Mucosa of rectum (tissue), 2 donors: ENCODE results near the gene CKM.
"Not testable (repeated sequence)": the region's sequence is repeated elsewhere in the genome, so short reads cannot be mapped to it uniquely, and the experiment has no call there.

Experiments
- H3K27ac ChIP-seq, 2 donors: one replicate each; pipeline ENCODE4 v1.7.0; 2013; ENCODE audit warnings: inconsistent platforms in 2 of 2, low read depth in 2 of 2, low read length in 2 of 2
- H3K27me3 ChIP-seq, 2 donors: one replicate each; pipeline ENCODE4 v1.7.0; 2013; ENCODE audit warnings: low read length in 2 of 2; ENCODE audit not compliant: control insufficient read depth in 2 of 2, insufficient read depth in 2 of 2
- H3K36me3 ChIP-seq, 2 donors: one replicate each; pipeline ENCODE4 v1.7.0; 2013; ENCODE audit warnings: low read length in 2 of 2; ENCODE audit not compliant: control insufficient read depth in 2 of 2, insufficient read depth in 2 of 2
- H3K4me1 ChIP-seq, 2 donors: one replicate each; pipeline ENCODE4 v1.7.0; 2013; ENCODE audit warnings: low read length in 2 of 2, mild to moderate bottlenecking in 1 of 2; ENCODE audit not compliant: control insufficient read depth in 2 of 2, insufficient read depth in 2 of 2
- H3K4me3 ChIP-seq, 2 donors: one replicate each; pipeline ENCODE4 v1.7.0; 2013; ENCODE audit warnings: low read length in 2 of 2
- H3K9ac ChIP-seq, 2 donors: one replicate each; pipeline ENCODE4 v1.7.0; 2013; ENCODE audit warnings: low read length in 2 of 2, low read depth in 1 of 2, mild to moderate bottlenecking in 1 of 2
- H3K9me3 ChIP-seq, 2 donors: one replicate each; pipeline ENCODE4 v1.7.0; 2013; ENCODE audit warnings: low read length in 2 of 2; ENCODE audit not compliant: control insufficient read depth in 2 of 2
- donor health status: healthy.
- donor health status: Normal muscosa, but diverticular disease.

Gene CKM

DNA sequence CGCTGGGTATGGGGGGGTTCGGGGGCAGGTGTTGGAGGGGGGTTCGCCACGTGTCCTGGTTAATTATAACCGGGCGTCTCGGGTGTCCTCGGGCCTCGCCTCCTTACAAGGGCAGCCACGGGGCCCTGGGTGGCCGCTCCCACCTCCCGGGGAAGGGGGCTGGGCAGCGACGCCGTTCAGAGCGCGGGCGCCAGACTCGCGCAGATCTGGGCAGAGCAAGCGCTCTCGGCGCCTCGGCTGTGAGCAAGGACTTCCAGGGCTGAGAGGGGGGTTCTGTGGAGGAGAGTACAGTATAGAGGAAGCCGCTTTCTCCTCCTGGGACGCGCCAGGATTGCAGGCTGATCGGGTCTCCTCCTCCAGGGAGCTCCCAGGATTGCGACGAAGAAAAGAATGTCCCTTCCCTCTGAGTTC is 1.0 kb upstream of the CKM start:
- Histone ChIP-seq H3K27me3 (peaks cover 10 to 18% of the 10 kb centered on the region in 2 donors), H3K4me1 (no peaks in the 10 kb centered on the region), H3K9me3 (no peaks in the 10 kb centered on the region), H3K27ac (no peak overlapping the region), H3K36me3 (no peaks in the 10 kb centered on the region), H3K4me3 (no peak overlapping the region), H3K9ac (no peak overlapping the region)

DNA sequence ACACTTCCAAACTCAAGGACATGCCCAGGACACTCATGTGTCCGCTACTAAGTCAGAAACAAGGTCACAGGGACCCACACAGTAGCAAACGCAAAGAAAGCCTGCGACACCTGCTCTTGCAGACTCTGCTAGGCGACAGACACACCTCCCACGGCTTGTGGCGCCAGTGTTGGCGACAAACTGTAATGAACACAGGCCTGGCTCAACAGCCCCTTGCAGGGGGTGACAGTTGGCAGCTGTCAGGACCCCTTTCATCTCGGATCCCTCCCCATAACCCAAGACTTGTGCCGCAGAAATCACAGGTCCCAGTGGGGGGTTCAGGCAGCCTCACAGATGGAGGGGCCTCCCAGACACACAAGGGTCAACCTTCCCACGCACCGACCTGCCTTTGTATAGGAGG is 364 bp downstream of the CKM start:
- peaks cover 10 to 20% of the 10 kb centered on the region in 2 donors for H3K27me3 ChIP-seq
- no peak overlapping the region for H3K27ac ChIP-seq
- H3K4me1 ChIP-seq, result no peaks in the 10 kb centered on the region
- H3K4me3 ChIP-seq, result no peak overlapping the region
- no peaks in the 10 kb centered on the region for H3K36me3 ChIP-seq
- no peaks in the 10 kb centered on the region for H3K9me3 ChIP-seq
- no peak overlapping the region for H3K9ac ChIP-seq

DNA sequence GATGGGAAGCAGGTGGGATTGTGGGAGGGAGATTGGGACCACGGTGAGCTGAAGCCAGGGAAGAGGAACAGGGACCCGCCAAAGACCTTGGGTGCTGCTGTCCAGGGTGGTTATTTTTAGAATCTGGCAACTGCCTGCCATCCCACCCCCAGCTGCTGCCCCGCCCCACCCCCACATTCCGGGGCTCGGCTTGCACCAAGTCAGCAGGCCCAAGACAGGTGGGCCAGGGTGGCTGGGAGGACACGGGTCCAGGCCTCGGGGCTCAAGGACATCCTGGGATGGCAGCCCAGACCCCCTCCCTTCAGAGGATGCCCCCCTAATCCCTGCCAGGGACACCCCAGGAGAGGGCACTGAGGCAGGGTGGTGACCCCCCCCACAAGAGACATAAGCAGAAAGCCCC is 827 bp downstream of the CKM start:
- Histone ChIP-seq H3K9me3 (no peaks in the 10 kb centered on the region), H3K9ac (no peak overlapping the region), H3K4me3 (no peak overlapping the region), H3K27me3 (peaks cover 10 to 20% of the 10 kb centered on the region in 2 donors), H3K36me3 (no peaks in the 10 kb centered on the region), H3K27ac (no peak overlapping the region), H3K4me1 (no peaks in the 10 kb centered on the region)

DNA sequence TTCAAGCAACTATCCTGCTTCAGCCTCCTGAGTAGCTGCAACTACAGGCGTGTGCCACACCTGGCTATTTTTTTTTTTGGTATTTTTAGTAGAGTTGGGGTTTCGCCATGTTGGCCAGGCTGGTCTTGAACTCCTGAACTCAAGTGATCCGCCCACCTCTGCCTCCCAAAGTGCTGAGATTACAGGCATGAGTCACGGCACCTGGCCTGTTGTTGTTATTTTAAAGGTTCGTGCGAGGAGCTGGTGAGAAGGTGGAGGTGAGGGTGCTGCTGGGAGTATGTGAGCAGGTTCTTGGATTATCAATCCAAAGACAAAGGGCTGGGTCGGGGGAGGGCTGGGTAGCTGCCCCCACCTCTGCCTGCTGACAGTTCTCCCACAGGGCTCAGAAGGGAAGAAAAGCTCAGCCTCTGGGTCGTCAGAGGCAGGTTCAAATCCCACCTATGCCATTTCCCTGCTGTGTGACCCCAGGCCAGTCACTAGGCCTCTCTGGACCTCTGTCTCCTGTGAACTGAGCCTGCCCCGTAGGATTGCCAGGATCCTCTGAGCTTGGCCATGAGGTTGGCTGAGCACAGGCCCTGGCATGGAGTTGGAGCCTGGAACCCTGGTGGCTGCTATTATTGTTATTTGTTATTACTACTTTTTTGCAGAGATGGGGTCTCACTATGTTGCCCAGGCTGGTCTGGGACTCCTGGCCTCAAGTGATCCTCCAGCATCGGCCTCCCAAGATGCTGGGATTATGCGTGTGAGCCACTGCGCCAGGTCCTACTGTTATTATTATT is 1.5 kb downstream of the CKM start:
- H3K36me3 ChIP-seq, result no peaks in the 10 kb centered on the region
- peaks cover 13 to 20% of the 10 kb centered on the region in 2 donors for H3K27me3 ChIP-seq
- no peak overlapping the region for H3K4me3 ChIP-seq
- no peaks in the 10 kb centered on the region for H3K4me1 ChIP-seq
- H3K9me3 ChIP-seq, result no peaks in the 10 kb centered on the region
- H3K9ac ChIP-seq, result no peak overlapping the region
- H3K27ac ChIP-seq, result no peak overlapping the region

DNA sequence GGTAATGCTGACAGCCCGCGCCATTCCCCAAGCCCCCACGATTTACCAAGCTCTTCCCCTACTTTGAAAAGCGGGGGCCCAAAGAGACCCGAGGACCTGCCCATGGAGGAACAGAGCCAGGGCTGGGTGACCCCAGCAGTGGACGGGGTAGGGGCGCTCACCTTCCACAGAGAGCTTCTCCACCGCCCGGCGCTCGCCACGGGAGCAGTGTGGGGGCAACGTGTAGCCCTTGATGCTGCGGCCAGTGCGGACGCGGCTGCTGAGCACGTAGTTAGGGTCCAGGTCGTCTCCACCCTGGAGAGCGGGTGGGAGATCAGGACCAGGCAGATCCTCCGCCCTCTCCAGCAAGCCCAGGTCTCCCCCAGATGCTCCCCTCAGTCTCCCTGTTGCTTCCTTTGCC is 7.4 kb downstream of the CKM start:
- H3K36me3 ChIP-seq, result no peaks in the 10 kb centered on the region
- H3K27ac ChIP-seq, result no peak overlapping the region
- H3K9ac ChIP-seq, result no peak overlapping the region
- H3K27me3 ChIP-seq, result peaks cover 3 to 9% of the 10 kb centered on the region in 2 donors
- no peaks in the 10 kb centered on the region for H3K4me1 ChIP-seq
- H3K9me3 ChIP-seq, result no peaks in the 10 kb centered on the region
- no peak overlapping the region for H3K4me3 ChIP-seq

DNA sequence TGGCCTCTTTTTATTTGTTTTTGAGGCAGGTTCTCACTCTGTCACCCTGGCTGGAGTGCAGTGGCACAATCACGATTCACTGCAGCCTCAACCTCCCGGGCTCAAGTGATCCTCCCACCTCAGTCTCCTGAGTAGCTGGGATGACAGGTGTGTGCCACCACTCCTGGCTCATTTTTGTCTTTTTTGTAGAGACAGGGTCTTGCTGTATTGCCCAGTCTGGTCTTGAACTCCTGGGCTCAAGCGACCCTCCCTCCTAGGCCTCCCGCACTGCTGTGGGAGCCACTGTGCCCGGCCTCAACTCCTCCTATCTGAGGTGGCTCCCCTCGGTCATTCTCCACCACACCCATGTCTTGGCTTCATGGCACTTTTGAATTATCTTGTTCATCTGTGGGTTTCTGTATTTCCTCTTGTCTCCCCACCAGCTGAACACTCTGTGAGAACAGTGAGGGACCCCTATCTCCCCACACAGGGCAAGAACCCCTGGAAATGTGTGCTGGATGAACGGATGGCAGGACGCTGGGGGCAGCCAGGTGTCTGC is 7.9 kb downstream of the CKM start:
- Histone ChIP-seq H3K4me1 (no peaks in the 10 kb centered on the region), H3K27me3 (peaks cover 3 to 9% of the 10 kb centered on the region in 2 donors)

DNA sequence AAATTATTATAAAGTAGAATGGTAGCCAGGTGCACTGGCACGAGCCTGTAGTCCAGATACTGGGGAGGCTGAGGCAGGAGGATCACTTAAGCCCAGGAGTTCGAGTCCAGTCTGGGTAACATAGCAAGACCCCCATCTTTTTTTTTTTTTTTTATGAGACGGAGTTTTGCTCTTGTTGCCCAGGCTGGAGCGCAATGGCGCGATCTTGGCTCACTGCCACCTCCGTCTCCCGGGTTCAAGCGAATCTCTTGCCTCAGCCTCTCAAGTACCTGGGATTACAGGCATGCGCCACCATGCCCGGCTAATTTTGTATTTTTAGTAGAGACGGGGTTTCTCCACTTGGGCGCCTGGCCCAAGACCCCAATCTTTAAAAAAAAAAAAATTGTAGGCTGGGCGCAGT is 10.4 kb downstream of the CKM start:
- not testable (repeated sequence) for H3K9me3 ChIP-seq, H3K36me3 ChIP-seq, H3K27ac ChIP-seq, H3K4me1 ChIP-seq, H3K9ac ChIP-seq, H3K4me3 ChIP-seq, H3K27me3 ChIP-seq

More for the DNA sequence above, 7.9 kb downstream of the CKM start:
- H3K9me3 ChIP-seq, result no peaks in the 10 kb centered on the region
- no peak overlapping the region for H3K27ac ChIP-seq
- H3K9ac ChIP-seq, result no peak overlapping the region
- H3K4me3 ChIP-seq, result no peak overlapping the region
- no peaks in the 10 kb centered on the region for H3K36me3 ChIP-seq

DNA sequence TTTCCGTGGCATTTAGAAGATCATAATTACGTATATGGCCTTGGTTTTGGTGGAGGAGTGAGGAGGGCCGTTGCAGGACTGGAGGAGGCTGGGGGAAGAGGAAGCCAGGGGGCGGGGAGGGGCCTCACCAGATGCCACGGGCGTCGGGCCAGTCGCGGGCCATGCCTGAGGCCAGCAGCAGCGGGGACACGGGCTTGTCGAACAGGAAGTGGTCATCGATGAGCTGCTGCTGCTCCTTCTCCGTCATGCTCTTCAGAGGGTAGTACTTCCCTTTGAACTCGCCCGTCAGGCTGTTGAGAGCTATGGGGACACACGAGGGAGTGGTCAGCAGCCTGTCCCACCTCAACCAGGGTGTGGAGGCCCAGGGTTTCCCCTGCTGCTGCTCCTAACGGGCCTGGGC is 11.1 kb downstream of the CKM start:
- no peak overlapping the region for H3K4me3 ChIP-seq

DNA sequence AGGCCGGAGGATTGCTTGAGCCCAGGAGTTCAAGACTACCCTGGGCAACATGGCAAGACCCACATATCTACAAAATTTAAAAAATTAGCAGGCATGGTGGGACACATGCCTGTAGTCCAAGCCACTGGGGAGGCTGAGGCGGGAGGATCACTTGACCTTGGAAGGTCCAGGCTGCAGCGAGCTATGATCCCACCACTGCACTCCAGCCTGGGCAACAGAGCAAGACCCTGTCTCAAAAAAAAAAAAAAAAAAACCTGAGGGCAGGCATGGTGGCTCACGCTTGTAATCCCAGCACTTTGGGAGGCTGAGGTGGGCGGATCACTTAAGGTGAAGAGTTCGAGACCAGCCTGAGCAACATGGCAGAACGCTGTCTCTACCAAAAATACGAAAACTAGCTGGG is 13.4 kb downstream of the CKM start:
- not testable (repeated sequence) for H3K4me3 ChIP-seq, H3K9ac ChIP-seq, H3K27me3 ChIP-seq, H3K9me3 ChIP-seq, H3K4me1 ChIP-seq, H3K27ac ChIP-seq, H3K36me3 ChIP-seq

More for the DNA sequence above, 11.1 kb downstream of the CKM start:
- H3K4me1 ChIP-seq, result no peaks in the 10 kb centered on the region
- H3K27me3 ChIP-seq, result peaks cover 3 to 7% of the 10 kb centered on the region in 2 donors
- no peaks in the 10 kb centered on the region for H3K36me3 ChIP-seq
- no peaks in the 10 kb centered on the region for H3K9me3 ChIP-seq
- no peak overlapping the region for H3K9ac ChIP-seq
- no peak overlapping the region for H3K27ac ChIP-seq

DNA sequence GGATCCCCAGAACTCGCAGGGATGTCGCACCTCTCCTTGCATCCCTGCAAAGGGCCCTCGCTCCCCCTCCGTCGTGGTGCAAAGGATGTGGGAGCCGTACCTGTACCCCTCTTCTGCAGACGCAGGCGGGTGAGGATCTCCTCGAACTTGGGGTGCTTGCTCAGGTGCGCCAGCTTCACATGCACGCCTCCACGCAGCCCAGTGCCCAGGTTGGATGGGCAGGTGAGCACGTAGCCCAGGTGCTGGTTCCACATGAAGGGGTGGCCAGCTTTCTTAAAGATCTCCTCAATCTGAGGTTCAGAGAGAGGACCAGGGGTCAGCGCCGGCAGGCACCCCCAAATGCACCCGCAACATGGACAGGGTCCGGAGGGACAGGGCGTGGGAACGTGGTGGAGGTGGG is 15.3 kb downstream of the CKM start:
- no peaks in the 10 kb centered on the region for H3K4me1 ChIP-seq
- no peaks in the 10 kb centered on the region for H3K27me3 ChIP-seq
- H3K27ac ChIP-seq, result no peak overlapping the region
- no peak overlapping the region for H3K9ac ChIP-seq
- no peak overlapping the region for H3K4me3 ChIP-seq
- no peaks in the 10 kb centered on the region for H3K36me3 ChIP-seq
- H3K9me3 ChIP-seq, result no peaks in the 10 kb centered on the region
